ENCODE measurements around the gene SLC44A3. TPM values are rescaled to one million over a fixed set of nuclear protein-coding genes. Genes with fewer than 3 reads are reported as not detected.

SLC44A3 gene
- total RNA-seq, 1 donor, result 1.7 TPM

DNA sequence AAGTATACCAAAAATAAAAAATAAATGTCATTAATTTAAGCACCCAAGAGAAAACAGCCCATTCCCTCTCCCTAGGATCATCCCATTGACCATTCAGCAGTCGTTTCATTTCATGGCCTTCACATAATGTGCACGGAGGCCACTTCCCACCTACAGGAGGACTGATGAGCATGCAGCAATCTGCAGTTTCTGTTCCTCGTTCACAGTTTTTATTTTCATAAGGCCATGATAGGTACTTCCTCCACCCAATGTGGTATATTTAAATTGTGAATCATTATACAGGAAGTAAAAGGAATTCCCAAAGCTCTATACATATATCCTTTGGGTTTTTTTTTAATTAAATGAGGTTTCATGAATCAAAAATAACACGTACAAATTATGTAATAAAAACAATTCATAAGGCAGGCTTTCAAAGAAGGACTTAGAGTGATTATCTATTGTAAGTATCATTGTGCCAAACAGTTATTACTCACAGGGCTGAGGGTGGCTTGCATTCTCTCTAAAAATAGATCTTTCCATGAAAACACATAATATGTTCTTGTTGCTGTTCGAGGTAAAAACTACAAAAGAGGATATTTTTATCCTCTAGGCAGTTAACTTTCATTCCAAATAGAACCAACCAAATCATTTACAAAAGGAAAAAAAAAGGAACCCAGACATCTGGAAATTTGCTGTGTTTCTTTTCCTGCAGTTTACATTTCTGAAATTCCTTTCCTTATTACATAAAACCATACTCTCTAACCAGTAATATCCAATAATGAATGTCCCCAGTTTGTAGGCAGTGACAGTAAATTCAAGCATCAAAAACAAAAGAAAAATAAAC, 27.5 kb upstream of the SLC44A3 start:
- TF ChIP-seq, protein P1, sequence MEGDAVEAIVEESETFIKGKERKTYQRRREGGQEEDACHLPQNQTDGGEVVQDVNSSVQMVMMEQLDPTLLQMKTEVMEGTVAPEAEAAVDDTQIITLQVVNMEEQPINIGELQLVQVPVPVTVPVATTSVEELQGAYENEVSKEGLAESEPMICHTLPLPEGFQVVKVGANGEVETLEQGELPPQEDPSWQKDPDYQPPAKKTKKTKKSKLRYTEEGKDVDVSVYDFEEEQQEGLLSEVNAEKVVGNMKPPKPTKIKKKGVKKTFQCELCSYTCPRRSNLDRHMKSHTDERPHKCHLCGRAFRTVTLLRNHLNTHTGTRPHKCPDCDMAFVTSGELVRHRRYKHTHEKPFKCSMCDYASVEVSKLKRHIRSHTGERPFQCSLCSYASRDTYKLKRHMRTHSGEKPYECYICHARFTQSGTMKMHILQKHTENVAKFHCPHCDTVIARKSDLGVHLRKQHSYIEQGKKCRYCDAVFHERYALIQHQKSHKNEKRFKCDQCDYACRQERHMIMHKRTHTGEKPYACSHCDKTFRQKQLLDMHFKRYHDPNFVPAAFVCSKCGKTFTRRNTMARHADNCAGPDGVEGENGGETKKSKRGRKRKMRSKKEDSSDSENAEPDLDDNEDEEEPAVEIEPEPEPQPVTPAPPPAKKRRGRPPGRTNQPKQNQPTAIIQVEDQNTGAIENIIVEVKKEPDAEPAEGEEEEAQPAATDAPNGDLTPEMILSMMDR (IDR thresholded peaks at IDR 0.05; ENCODE audit: insufficient read depth, low read depth, low read length), result peak; percentile 39
- peak; percentile 76 for DNase-seq (ENCODE audit: low read depth)
- no peak overlapping the region for H3K4me3 ChIP-seq (ENCODE audit: low read depth, low read length)

- TF ChIP-seq, protein P1 (IDR thresholded peaks at IDR 0.05; ENCODE audit: insufficient read depth, low read depth, low read length), result no peak
- peak; percentile 88 for DNase-seq (ENCODE audit: low read depth)
- H3K4me3 ChIP-seq (ENCODE audit: low read depth, low read length), result no peak overlapping the region
Measured at GRCh38 chr1:94793296-94793656, 26.9 kb upstream of the SLC44A3 start.

DNA sequence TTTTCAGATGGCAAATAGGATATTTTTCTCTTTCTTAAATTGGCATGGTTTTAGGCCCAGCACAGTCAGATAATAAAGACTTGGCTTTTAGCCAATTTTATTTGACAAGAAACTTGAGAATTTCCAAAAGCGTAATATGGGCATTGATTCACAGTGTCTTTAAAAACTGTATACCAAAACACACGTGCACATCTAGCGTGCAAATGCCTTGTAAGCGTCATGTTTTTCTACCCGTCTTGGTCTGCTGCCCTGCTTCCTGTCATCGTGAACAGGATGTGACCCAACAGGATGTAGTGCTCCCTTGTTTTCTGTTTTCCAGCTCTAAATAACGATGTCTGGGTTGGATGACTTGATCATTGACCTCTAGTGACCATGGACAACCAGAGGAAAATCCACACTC, 24.7 kb upstream of the SLC44A3 start:
- H3K4me3 ChIP-seq (ENCODE audit: low read depth, low read length), result no peak overlapping the region
- TF ChIP-seq, protein P1 (IDR thresholded peaks at IDR 0.05; ENCODE audit: insufficient read depth, low read depth, low read length), result no peak
- DNase-seq (ENCODE audit: low read depth), result no peak

- TF ChIP-seq, protein P1 (IDR thresholded peaks at IDR 0.05; ENCODE audit: insufficient read depth, low read depth, low read length), result no peak
- H3K4me3 ChIP-seq (ENCODE audit: low read depth, low read length), result no peak overlapping the region
- DNase-seq (ENCODE audit: low read depth), result no peak
Measured at GRCh38 chr1:94796266-94796665, 23.9 kb upstream of the SLC44A3 start.

GRCh38 chr1:94797291-94797690, 22.9 kb upstream of the SLC44A3 start:
- no peak overlapping the region for H3K4me3 ChIP-seq (ENCODE audit: low read depth, low read length)
- TF ChIP-seq, protein P1 (IDR thresholded peaks at IDR 0.05; ENCODE audit: insufficient read depth, low read depth, low read length), result no peak
- peak; percentile 80 for DNase-seq (ENCODE audit: low read depth)

GRCh38 chr1:94798054-94798453, 22.1 kb upstream of the SLC44A3 start:
- DNase-seq (ENCODE audit: low read depth), result no peak
- TF ChIP-seq, protein P1 (IDR thresholded peaks at IDR 0.05; ENCODE audit: insufficient read depth, low read depth, low read length), result no peak
- no peak overlapping the region for H3K4me3 ChIP-seq (ENCODE audit: low read depth, low read length)

- no peak for DNase-seq (ENCODE audit: low read depth)
- H3K4me3 ChIP-seq (ENCODE audit: low read depth, low read length), result no peak overlapping the region
- TF ChIP-seq, protein P1 (IDR thresholded peaks at IDR 0.05; ENCODE audit: insufficient read depth, low read depth, low read length), result no peak
Measured at GRCh38 chr1:94798462-94798861, 21.7 kb upstream of the SLC44A3 start.

Data from fibroblast of villous mesenchyme (primary cell).